MM.1S (cell line): ENCODE data around the gene IMMP2L.

Source experiments
- CTCF ChIP-seq: fragments of 300-600 bp; sonication (generic); IDR thresholded peaks from 2 replicates; pipeline ENCODE4 v1.5.1; 2016; ENCODE audit warnings: antibody characterized with exemption, low read length, mixed read lengths
- EZH2 ChIP-seq: fragments of 300-600 bp; sonication (generic); optimal IDR thresholded peaks from 2 replicates; pipeline ENCODE3; 2017; ENCODE audit warnings: low read depth, mild to moderate bottlenecking, antibody characterized with exemption, low read length, mixed read lengths
- EZH2phosphoT487 ChIP-seq: fragments of 300-600 bp; sonication (generic); IDR thresholded peaks from 2 replicates; pipeline ENCODE4 v1.6.1; 2018; ENCODE audit warnings: antibody characterized with exemption, low read length

- TF ChIP-seq CTCF = no peak
- no peak for TF ChIP-seq EZH2
- TF ChIP-seq EZH2phosphoT487 = no peak
Observed at GRCh38 chr7:110813986-110814385, 748.3 kb downstream of the IMMP2L start.
